ENCODE data around the gene BCL11B.

The BCL11B gene

DNA sequence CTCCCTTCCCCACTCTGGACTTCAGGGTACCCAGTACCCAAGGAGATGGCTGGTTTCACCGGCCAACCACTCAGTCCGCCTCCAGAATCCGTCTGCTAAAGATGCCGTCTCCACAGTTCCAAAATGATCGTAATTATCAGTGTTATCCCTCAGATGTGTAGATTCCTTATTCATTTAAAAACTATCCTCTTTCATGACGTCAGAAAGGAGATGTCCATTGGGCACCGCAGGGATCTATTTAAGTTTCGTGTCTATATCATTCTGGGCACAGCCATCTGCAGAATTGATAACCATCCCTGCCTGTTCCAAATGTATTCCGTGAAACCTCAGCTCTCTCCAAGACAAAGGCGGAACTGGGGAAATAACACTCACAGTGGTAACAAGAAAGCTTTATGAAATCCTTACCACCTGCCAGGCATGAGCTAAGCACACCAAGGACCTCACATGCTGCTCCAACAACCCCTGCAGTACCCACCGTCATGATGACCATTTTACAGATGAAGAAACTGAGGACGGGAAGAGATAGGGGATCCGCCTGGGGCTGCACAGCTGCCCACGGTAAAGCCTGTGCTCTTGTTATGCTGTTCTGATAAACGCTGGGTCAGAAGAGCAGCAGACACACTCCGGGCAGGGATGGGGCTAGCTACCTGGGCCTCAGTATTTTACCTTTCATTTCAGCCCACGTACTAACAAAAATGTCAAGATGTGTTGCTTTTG is 90.0 kb downstream of the BCL11B start:
- DNase-seq (ENCODE audit: low spot score), result no peak

DNA sequence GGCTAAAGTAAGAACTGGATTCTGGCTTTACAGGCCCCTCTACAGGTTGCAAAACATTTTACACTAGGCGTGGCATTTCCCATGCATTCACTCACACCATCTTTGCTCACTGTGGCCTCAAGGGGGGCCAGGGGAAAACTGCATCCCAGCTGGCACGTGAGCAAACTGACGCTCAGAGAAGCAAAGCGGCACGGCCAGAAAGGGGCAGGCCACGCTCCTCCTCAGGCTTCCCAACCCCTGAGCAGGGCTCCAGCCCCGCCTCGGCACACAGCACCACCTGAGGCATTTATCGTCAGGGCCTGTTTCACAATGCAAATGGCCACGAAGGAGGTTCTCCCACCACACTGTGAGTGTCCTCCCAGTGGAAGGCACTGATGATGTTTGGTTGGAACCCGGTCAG is 90.8 kb downstream of the BCL11B start:
- no peak for DNase-seq (ENCODE audit: low spot score)

DNA sequence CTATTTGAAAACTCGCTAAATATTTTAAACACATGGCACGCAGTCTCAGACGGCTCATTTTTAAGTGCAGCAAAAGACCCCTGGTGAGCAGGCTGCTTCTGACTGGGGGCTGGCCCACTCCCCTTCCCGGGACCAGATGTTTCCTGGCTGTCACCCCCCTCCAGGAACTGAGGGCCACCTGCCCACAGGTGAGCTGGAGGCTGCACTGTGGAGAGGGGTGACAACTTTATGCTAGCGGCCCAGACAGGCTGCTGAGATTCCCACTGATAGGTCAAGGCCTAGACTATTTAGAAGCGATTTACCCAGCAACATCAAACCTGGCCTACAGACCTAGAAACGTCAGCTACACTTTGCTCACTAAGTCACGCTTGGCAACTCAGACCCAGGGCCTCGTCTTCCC is 92.1 kb downstream of the BCL11B start:
- no peak for DNase-seq (ENCODE audit: low spot score)

DNA sequence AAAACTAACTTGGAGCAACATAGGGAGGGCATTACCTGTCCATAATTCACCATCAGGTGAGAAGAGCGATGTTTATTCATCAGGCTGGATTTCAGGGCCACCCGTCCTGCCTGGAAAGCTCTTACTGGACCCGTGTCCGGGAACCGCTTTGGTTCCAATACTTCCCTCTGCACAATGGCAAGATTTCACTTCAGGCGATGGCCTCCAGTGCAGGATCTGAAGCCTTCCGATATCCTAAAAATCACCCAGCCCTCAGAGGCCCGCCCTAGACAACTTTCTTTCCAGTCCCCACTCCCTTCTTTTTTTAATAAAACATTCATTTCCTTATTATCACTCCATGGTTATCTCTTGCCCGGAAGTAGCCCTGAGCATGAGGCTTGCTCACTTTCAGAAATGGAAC is 92.5 kb downstream of the BCL11B start:
- no peak for DNase-seq (ENCODE audit: low spot score)

DNA sequence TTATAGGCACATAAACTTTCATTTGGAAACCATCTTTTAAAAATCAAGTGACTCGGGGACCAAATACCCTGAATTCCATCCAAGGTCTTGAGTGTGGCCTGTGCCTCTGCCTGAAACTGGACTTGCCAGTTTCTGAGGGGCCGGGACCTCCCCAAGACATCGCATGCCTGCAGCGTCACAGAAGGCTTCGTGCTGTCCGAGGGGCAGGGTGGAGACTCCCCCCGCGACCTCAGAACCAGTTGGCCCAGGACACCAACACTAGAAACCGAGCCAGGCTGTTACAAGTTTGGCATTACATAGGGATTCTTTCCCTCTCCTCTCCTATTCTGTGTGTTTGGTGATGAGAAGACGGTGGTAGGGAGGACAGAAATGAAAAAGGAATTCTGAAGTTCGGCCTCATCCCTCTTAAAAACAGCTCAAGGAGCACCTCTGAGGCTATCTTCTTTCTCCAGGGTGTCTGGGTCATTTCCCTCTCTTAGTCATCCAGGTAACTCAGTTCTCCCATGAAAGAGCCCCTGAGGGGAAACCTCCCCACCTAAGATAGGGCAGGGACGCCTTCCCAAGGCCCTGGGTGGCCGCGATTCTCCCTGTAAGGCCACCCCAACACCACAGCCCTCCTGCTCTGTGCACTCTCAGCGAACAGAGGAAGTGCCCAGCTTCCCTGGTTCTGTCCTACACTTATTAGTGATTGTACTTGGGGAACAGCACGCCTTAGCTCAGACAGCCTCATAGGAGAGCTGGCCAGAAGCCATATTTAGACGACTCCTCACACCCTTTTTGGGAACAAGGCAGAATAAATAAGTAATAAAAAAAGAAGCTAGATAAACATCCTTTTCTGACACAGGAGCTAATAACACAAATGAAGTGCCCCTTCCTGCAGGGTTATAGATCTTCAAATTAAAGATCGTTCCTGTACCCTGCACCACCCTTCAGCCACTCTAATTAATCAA is 93.8 kb downstream of the BCL11B start:
- no peak for DNase-seq (ENCODE audit: low spot score)

DNA sequence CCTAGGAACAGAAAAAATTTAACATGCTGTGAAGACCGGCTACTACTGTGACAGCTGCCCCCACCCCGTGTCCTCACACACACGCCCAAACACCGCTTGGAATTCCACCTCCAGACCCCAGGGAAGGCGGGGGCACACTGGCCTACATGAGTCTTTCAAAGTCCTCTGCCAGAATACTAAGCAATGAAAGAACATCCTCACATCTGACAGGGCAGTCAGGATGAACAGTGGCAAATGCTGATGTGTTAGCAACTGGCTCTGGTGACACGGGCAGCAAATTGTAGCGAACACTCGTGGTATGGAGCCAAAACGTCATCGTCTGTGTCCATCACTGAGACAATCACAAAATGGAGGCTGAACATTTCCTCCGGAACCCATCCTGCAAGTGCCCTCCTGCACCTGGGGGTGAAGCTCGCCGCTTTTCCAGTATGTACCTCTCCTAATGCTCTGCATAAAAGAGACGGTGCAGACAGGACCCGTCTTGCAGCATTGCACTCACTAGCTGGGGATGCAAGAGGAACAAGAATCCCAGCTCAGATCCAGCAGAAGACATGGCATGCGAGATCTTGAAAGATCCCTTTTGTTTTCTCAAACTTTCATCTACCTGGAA is 94.8 kb downstream of the BCL11B start:
- no peak for DNase-seq (ENCODE audit: low spot score)

DNA sequence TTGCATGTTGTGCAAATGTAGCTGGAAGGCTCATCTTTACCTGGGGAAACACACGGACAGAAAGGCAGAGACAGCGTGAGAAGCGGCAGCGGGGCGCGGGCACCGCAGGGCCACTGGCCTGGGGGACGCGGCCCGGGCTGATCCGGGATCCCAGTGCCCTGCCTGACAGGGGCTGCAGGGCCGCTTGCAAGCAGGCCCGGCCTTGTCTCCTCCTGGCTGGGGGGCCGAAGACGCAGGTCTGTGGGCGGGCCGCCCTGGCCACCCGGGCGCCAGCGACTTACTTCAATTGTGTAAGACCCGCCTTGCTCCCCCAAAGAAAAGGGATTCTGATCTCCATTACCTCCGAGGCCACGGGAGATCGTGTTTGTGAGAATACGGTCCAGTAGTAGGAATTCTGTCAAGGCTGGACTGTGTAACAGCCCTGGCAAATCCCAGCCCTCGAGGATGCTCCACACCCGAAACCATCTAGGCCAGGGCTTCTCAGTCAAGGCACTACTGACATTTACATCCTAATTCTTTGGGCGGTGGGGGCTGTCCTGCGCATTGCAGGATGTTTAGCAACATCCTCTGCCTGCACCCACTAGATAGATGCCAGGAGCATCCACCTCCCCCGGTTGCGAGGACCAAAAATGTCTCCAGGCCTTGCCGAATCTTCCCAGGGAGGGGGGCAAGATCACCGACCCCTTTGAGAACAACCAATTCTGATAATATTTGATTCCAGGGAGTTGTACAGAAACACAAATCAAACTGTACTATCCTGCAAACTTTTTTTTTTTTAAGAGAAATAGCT is 95.6 kb downstream of the BCL11B start:
- no peak for DNase-seq (ENCODE audit: low spot score)

DNA sequence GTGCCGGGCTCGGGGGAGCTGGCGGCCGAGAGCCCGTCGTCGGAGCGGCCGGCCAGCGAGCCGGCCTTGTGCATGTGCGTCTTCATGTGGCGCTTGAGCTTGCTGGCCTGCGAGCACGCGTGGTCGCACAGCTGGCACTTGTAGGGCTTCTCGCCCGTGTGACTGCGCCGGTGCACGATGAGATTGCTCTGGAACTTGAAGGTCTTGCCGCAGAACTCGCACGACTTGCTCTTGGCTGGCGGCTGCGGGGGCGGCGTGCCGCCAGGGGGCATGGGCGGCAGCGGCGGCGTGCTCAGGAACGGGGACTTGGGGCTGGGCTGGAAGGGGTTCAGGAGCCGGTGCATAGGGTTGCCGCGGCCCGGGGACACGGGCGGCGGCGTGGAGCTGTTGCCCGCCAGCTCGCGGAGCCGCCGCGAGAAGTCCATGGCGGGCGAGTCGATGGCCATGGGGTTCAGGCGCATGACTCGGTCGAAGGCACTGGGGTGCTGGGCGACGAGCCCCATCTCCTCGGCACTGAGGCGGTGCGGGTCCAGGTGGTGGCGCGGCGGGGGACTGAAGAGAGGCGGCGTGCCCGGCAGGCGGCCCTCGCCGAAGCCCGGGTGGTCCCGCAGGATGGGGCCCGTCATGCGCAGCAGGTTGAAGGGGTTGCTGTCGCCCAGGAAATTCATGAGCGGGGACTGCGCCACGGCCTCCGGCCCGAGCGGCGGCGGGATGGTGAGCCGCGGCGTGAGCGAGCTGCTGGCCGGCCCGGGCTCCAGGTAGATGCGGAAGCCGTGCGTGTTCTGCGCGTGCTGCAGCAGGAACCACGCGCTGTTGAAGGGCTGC is 96.5 kb downstream of the BCL11B start:
- no peak for DNase-seq (ENCODE audit: low spot score)

DNA sequence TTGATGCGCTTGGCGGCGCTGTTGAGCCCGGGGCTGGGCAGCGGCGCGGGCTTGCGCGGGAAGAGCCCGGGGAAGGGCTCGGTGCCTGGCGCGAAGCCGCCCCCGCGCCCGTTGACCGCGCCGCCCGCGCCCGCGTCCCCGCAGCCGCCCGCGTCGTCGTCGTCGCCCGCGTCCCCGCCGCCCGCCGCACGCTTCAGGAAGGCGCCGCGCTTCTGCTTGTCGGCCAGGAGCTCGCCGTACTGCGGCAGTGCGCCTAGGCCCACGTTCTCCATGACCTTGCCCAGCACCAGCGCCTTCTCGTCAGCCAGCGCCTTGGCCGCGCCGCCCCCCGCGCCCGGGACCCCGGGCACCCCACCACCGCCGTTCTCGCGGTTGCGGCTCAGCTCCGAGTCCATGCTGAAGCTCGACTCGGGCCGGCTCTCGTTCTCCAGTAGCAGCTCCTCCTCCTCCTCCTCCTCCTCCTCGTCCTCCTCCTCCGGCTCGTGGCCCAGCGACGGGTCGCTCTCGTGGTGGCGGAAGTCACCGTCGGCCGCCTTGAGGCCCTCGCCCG is 97.2 kb downstream of the BCL11B start:
- no peak for DNase-seq (ENCODE audit: low spot score)

DNA sequence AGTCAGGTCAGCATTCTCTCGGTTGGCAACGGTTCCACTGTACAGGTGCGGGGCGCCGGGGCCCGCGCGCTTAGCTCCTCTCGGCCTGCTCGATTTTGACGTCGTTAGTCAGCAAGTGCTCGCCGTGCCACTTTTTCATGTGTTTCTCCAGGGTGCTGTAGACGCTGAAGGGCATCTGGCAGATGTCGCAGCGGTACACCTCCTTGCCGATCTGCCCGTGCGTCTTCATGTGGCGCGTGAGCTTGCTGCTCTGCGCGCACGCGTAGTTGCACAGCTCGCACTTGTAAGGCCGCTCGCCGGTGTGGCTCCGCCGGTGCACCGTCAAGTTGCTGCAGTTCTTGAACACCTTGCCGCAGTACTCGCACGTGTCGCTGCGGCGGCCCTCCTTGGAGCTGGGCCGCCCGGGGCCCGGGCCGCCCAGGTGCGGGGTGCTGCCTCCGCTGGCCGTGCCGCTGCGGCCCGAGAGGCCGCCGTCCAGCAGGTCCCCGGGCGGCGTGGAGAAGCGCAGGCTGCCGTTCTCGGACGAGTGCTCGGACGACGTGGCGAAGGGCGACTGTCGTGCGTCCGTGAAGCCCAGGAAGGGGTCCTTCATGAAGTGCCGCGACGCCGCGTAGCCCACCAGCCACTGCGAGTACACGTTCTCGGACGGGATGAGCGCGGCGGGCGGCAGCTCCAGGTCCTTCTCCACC is 97.8 kb downstream of the BCL11B start:
- DNase-seq (ENCODE audit: low spot score), result no peak

DNA sequence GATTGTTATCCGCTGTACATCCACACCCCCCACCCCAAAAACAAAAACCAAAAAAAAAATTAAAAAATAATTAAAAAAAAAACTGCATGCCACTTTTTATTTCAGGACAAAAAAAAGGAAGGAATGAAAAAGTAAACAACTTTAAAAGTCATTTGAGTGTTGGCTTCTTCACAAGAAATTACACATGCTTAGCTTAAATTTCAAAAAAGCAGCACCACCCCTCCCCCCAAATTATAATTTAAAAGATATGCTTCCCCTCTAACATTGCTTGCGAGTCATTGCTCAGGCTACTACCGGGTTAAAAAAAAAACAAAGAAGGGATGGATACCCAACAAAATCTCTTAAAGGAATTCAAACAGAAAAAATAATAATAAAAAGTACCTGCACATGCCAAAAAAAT is 98.5 kb downstream of the BCL11B start:
- no peak for DNase-seq (ENCODE audit: low spot score)

DNA sequence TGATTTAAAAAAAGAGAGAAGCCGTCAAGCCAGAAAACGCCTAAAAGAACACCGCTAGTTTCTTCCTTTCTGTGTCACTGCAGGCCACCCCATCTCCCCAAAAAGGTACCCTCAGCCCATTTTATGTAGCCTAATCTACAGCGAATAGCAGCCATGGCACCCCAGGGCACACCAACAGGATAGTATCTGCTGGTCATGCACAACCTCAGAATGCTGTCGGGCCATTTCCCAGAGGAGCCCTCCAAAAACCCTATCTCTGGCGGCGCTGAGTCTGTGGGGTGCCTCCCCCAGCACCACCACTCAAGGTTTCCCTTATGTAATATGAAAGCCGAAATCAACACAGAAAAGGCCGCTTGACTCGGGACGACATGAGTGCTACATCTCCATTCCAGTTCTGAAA is 98.9 kb downstream of the BCL11B start:
- no peak for DNase-seq (ENCODE audit: low spot score)

DNA sequence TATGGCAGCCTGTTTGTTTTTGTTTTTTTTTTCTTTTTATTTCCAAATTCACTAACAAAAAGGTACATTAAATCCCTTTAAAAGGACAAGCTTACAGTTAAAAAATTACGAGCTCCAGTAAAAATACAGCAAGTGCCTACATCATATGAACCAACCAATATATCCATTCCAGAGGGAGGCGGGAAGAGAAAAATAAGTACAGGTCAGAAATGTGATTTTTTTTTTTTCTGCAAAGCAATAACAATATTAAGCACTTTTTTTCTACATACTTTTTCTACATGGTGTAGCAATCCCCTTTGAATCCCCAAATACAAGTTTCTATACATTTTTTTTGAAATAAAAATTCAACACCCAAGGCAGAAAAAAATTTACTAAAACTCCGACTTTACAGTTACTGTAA is 100.6 kb downstream of the BCL11B start:
- no peak for DNase-seq (ENCODE audit: low spot score)

DNA sequence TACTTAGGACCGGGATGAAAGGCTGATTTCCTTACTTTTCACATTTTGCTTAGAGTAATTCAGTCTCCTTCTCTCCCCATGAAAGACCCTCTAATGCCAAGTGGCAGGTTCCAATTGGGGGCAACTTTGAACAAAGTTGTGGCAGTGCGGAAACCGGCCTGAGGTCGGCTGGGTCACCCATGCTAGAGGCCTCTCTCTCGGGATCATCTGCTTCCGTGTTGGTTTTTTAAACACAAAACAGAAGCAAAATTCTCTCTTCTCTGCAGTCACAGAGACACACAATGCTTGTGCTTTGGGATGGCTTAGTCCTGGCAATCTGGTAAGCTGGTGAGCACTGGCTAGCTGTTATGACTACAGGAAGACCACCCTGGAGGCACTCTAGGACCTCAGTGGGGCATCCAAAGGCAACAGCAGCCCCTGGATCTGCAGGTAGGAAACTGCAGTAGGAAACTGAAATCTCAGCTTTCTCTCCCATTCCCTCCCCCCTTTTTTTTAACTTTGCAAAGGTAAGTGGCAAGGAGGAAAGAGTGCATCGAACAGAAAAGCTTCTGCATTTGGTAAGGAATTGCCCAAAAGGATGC is 102.1 kb downstream of the BCL11B start:
- DNase-seq (ENCODE audit: low spot score), result no peak

DNA sequence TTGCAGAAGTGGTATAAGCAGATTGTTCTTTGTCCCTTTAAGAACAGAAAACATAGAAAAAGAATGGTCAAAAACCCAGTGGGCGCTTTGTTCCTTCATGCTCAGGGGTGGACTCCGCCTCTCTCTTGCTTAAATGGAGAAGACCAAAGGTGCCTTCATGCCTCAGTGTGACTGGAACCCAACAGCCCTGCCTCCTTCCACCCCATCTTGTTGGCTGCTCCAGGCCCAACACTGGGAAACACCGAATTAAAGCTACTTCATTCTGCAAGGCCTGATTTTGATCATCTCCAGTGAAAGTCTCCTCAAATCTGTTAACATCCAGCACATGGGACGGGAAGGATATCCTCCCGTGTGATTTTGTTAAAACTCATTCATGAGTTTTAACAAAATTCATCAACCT is 103.7 kb downstream of the BCL11B start:
- DNase-seq (ENCODE audit: low spot score), result no peak

DNA sequence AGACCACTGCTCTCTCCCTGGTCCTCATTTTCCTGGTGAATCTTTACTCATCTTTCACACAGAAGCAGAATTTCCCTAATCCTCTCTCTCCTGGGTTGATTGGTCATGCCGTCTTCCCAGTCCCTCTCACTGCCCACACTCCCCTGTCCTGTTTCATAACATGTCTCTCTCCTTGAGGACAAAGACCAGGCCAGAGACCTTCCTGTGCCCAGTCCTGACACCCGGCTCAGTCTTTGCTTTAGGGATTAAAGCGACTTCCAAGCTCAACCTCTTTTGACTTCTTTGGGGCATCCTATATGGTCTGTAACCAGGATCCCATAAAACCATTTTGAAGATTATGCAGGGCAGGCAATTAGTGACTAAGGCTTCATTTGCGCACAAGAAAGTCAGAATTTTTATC is 105.5 kb downstream of the BCL11B start:
- DNase-seq (ENCODE audit: low spot score), result no peak

DNA sequence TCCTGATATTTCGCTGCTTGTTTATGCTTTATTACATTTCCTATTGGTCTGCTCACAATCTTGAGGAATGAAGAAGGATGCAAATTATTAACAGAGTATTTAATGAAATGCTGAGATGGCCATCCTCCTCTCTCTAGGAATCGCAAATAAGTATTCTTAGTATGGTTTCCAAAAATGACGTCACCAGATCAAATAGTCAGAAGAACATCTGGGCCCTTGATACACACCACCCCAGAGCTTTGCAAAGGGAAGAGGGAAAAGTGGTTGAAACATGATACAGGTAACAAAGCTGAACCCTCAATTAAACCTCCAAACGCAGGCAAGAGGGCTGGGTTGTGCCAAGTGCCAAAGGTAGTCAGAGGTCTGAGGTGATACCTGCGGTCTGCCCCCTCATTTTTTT is 107.3 kb downstream of the BCL11B start:
- no peak for DNase-seq (ENCODE audit: low spot score)

DNA sequence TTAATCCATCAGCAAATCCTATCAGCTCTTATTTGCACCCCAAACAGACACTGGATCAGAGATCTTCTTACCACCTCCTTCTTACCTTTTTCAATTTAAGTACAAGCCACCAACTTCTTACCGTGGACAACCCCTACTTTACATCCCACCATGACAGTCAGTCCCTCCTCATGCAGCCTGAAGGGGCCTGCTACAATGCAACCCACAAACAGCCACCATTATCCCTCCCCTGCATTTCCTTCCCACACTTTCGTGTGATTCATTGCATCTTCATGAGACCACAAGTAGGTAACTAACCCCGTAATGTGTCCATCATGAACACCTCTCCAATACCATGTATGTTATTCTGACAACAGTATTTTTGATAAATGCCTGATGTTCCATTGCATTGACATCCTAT is 108.6 kb downstream of the BCL11B start:
- no peak for DNase-seq (ENCODE audit: low spot score)

DNA sequence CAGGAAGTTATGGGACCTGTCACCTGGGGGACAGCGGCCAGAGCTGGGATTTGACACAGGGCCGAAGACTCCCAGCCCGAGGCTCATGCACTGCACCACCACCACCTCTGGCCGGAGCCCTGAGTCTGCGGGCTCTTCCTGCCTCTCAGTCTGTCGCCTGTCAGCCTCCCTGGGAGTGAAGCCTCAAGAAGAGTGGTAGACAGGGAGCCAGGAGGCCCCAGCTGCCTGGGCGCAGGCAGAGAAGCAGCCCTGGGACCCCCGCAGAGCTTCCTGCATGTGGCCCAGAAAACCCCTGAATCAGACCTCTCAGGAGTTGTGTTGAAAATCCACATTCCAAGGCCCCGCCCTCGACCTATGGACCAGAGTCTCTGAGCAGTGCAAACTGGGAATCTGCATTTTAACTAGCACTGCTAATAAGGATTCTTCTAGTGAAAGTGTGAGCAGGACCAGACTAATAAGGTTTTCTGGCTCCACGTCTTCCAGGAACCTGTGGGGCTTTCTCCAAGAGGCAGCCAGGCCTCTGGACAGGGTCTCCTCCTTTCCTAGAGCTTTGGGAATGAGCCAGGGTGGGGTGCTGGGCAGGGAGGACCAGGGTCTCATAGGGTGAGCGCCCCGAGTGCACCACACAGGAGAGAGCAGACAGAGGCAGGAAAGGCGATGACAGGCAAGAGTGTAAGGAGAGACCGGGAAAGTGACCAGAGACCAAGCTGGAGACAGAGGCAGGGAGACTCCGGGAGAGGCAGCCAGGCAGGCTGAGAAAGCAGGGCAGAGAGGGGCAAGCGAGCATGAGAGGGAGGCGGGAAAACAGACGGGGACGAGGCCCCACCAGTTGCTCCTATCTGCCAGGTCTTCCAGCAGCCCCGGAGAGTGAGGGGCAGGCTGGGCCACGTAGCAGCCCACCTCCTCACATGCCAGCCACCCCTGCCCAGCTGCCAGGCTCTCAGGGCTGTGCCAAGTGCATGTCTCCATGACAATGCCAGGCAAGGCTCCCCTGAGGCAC is 112.4 kb downstream of the BCL11B start:
- DNase-seq (ENCODE audit: low spot score), result no peak

All from NAMALWA (cell line).